PFSK-1 (cell line): ENCODE measurements around the gene CHST2.

Source experiments
- POLR2AphosphoS5 ChIP-seq: IDR thresholded peaks from 2 replicates; pipeline ENCODE4 v1.6.1; 2012; ENCODE audit warnings: low read depth, mild to moderate bottlenecking, control low read depth, low read length, moderate library complexity
- SIN3A ChIP-seq: IDR thresholded peaks from 2 replicates; pipeline ENCODE4 v1.6.1; 2012; ENCODE audit warnings: mild to moderate bottlenecking, low read length, moderate library complexity, borderline replicate concordance; ENCODE audit not compliant: insufficient read depth
- TAF1 ChIP-seq: IDR thresholded peaks from 2 replicates; pipeline ENCODE4 v1.6.1; 2012; ENCODE audit warnings: low read length, control low read depth, borderline replicate concordance; ENCODE audit not compliant: insufficient read depth
- TF ChIP-seq, protein P1 (sequence below), 2 experiments: IDR thresholded peaks; 2 replicates each; pipeline versions ENCODE4 v1.6.1 to v1.8.0; 2011 to 2012; ENCODE audit warnings: low read depth in 2 of 2, low read length in 2 of 2, control low read depth in 1 of 2, inconsistent platforms in 1 of 2, mild to moderate bottlenecking in 1 of 2, moderate library complexity in 1 of 2; ENCODE audit not compliant: insufficient read depth in 1 of 2

DNA sequence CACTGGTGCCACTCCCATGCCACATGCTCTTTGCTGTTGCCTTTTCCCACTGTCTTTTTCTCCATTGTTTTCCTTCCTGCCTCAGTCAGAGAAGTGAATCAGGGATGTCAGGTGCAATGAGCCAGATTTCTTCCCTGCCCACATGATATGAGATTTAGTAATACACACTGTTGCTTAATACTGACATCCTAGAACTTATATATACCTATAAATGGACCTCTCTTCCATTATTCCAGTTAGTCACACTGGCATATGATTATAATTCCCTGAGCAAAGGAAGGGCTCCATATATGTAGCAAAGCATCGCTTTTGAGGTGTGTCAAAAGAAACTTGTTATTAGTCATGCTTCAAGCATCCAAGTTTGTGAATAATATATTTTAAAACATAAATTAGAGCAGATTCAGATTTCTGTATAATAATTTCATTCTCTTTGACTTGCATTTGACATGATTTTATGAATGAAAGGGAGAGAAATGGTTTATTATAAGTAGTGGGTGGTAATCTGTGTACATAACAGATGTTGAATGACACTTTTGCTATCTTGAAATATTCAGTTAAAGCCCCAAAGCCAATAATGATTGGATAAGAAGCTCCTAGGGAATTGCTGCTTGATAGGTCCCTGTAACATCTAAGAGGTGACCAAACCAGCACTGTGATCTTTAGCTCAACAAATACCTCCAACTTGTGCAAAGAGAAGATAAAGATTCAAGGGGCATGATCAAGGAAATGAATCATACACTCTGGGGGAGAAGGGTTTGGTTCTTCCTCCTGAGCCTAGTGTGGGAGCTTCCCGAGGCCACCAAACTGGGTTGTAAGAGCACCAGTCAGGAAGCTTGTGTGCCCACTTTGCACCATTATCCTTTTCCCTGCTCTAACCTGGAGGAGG is 48.6 kb downstream of the CHST2 start:
- TF ChIP-seq POLR2AphosphoS5: no peak
- TF ChIP-seq, protein P1, sequence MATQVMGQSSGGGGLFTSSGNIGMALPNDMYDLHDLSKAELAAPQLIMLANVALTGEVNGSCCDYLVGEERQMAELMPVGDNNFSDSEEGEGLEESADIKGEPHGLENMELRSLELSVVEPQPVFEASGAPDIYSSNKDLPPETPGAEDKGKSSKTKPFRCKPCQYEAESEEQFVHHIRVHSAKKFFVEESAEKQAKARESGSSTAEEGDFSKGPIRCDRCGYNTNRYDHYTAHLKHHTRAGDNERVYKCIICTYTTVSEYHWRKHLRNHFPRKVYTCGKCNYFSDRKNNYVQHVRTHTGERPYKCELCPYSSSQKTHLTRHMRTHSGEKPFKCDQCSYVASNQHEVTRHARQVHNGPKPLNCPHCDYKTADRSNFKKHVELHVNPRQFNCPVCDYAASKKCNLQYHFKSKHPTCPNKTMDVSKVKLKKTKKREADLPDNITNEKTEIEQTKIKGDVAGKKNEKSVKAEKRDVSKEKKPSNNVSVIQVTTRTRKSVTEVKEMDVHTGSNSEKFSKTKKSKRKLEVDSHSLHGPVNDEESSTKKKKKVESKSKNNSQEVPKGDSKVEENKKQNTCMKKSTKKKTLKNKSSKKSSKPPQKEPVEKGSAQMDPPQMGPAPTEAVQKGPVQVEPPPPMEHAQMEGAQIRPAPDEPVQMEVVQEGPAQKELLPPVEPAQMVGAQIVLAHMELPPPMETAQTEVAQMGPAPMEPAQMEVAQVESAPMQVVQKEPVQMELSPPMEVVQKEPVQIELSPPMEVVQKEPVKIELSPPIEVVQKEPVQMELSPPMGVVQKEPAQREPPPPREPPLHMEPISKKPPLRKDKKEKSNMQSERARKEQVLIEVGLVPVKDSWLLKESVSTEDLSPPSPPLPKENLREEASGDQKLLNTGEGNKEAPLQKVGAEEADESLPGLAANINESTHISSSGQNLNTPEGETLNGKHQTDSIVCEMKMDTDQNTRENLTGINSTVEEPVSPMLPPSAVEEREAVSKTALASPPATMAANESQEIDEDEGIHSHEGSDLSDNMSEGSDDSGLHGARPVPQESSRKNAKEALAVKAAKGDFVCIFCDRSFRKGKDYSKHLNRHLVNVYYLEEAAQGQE (IDR thresholded peaks at IDR 0.05; ENCODE audit: insufficient read depth in 1 of 2, low read depth in 2 of 2, low read length in 2 of 2): no peak
- no peak for TF ChIP-seq TAF1
- TF ChIP-seq SIN3A: no peak
